ENCODE data around the gene IRF1.
A peak's percentile ranks its signal among the peaks of the same experiment; 100 is the strongest.
"Not testable (repeated sequence)": the region's sequence is repeated elsewhere in the genome, so short reads cannot be mapped to it uniquely, and the experiment has no call there.

IRF1 gene

GRCh38 chr5:132490484-132491367, at the start of gene IRF1:
TSS of gene IRF1 (minus strand) at chr5:132490773. CDS start at chr5:132489478, 1,295 bp downstream.
- DNase-seq (ENCODE audit: low read depth): peak; percentile 96

- DNase-seq (ENCODE audit: low read depth): no peak
These were observed 49.6 kb upstream of the IRF1 start for GRCh38 chr5:132540149-132540548.

GRCh38 chr5:132539716-132540115, 49.1 kb upstream of the IRF1 start:
- no peak for DNase-seq (ENCODE audit: low read depth)

GRCh38 chr5:132530946-132531345, 40.4 kb upstream of the IRF1 start:
- DNase-seq (ENCODE audit: low read depth): no peak

- no peak for DNase-seq (ENCODE audit: low read depth)
These were observed 38.5 kb upstream of the IRF1 start for GRCh38 chr5:132528866-132529634.

- DNase-seq (ENCODE audit: low read depth): no peak
These were observed 37.4 kb upstream of the IRF1 start for GRCh38 chr5:132528021-132528420.

- DNase-seq (ENCODE audit: low read depth): no peak
These were observed 36.5 kb upstream of the IRF1 start for GRCh38 chr5:132526974-132527564.

GRCh38 chr5:132526290-132526973, 35.9 kb upstream of the IRF1 start:
- DNase-seq (ENCODE audit: low read depth): no peak

GRCh38 chr5:132525299-132525724, 34.7 kb upstream of the IRF1 start:
- DNase-seq (ENCODE audit: low read depth): no peak

GRCh38 chr5:132524877-132525276, 34.3 kb upstream of the IRF1 start:
- DNase-seq (ENCODE audit: low read depth): not testable (repeated sequence)

- not testable (repeated sequence) for DNase-seq (ENCODE audit: low read depth)
These were observed 31.5 kb upstream of the IRF1 start for GRCh38 chr5:132522067-132522466.

- not testable (repeated sequence) for DNase-seq (ENCODE audit: low read depth)
These were observed 23.2 kb upstream of the IRF1 start for GRCh38 chr5:132513618-132514336.

- DNase-seq (ENCODE audit: low read depth): no peak
These were observed 19.5 kb upstream of the IRF1 start for GRCh38 chr5:132510076-132510475.

GRCh38 chr5:132506094-132506692, 15.6 kb upstream of the IRF1 start:
- no peak for DNase-seq (ENCODE audit: low read depth)

GRCh38 chr5:132505641-132506040, 15.1 kb upstream of the IRF1 start:
- no peak for DNase-seq (ENCODE audit: low read depth)

GRCh38 chr5:132504746-132505145, 14.2 kb upstream of the IRF1 start:
- DNase-seq (ENCODE audit: low read depth): no peak

- no peak for DNase-seq (ENCODE audit: low read depth)
These were observed 12.7 kb upstream of the IRF1 start for GRCh38 chr5:132503244-132503643.

GRCh38 chr5:132501961-132502931, 11.7 kb upstream of the IRF1 start:
- no peak for DNase-seq (ENCODE audit: low read depth)

GRCh38 chr5:132501629-132501956, 11.0 kb upstream of the IRF1 start:
- no peak for DNase-seq (ENCODE audit: low read depth)

All from stimulated activated CD8-positive, alpha-beta memory T cell treated with anti-CD3 and anti-CD28 coated beads, Interleukin-4, amount 100 ng/mL, for 24 hours (primary cell).